ENCODE measurements around the gene UVRAG.

UVRAG gene

GRCh38 chr11:75810637-75811390 lies 4.2 kb upstream of the UVRAG start:
- H2AK5ac ChIP-seq (ENCODE audit: low read depth, low read length), result no peak overlapping the region
- H4K91ac ChIP-seq (ENCODE audit: low read depth, low read length, poor library complexity), result no peak overlapping the region
- no peak overlapping the region for H4K8ac ChIP-seq (ENCODE audit: low read depth, low read length)
- no peaks in the 10 kb centered on the region for H3K79me1 ChIP-seq (ENCODE audit: low read depth, low read length)
- no peak overlapping the region for H3K4me3 ChIP-seq (ENCODE audit: low read length in 2 of 2)
- no peak overlapping the region for H2BK15ac ChIP-seq (ENCODE audit: low read length)
- no peak overlapping the region for H3K27ac ChIP-seq (replicated peaks; ENCODE audit: low read length)
- H3K4me1 ChIP-seq (ENCODE audit: control insufficient read depth in 2 of 2, insufficient read depth in 1 of 2, low read depth in 1 of 2, low read length in 2 of 2), result peaks cover 0 to 2% of the 10 kb centered on the region in 2 donors
- no peak overlapping the region for H3K18ac ChIP-seq (ENCODE audit: low read length)
- H3K27me3 ChIP-seq (ENCODE audit: control insufficient read depth in 3 of 3, insufficient read depth in 3 of 3, low read depth in 1 of 3, low read length in 3 of 3), result peaks cover 0 to 7% (median 0%) of the 10 kb centered on the region in 3 experiments
- H3K4ac ChIP-seq (ENCODE audit: low read length), result no peak overlapping the region
- WGBS, 2 donors (ENCODE audit: extremely low coverage in 2 of 2, insufficient read length in 2 of 2, insufficient replicate concordance in 1 of 2), result no CpG with 5 or more reads among the region's 8 CpGs
- H2BK120ac ChIP-seq (ENCODE audit: low read depth, low read length), result no peak overlapping the region
- no peak for DNase-seq (ENCODE audit: low spot score)
- H3K36me3 ChIP-seq (replicated peaks in 1 of 2; ENCODE audit: control insufficient read depth in 2 of 2, insufficient read depth in 2 of 2, low read length in 2 of 2), result no peaks in the 10 kb centered on the region
- no peak overlapping the region for H3K23ac ChIP-seq (ENCODE audit: low read depth, low read length, poor library complexity)
- H2BK5ac ChIP-seq (ENCODE audit: low read length), result no peak overlapping the region
- no peak overlapping the region for H3K9ac ChIP-seq (ENCODE audit: low read depth, low read length, poor library complexity)
- H3K9me3 ChIP-seq (replicated peaks in 1 of 2; ENCODE audit: control insufficient read depth in 2 of 2, insufficient read depth in 1 of 2, low read depth in 1 of 2, low read length in 2 of 2), result no peaks in the 10 kb centered on the region
- H2BK12ac ChIP-seq (ENCODE audit: low read length), result no peak overlapping the region
- H3K14ac ChIP-seq (ENCODE audit: low read length), result no peak overlapping the region
- peak overlapping the region; percentile 6 for H2AFZ ChIP-seq (ENCODE audit: low read length)
- H3K4me2 ChIP-seq (ENCODE audit: insufficient read depth, low read length, poor library complexity, severe bottlenecking), result no peak overlapping the region

GRCh38 chr11:75811485-75811884 lies 3.5 kb upstream of the UVRAG start:
- no peak overlapping the region for H3K14ac ChIP-seq (ENCODE audit: low read length)
- peaks cover under 1% of the 10 kb centered on the region for H3K79me1 ChIP-seq (ENCODE audit: low read depth, low read length)
- no peak overlapping the region for H3K4me2 ChIP-seq (ENCODE audit: insufficient read depth, low read length, poor library complexity, severe bottlenecking)
- H3K9me3 ChIP-seq (replicated peaks in 1 of 2; ENCODE audit: control insufficient read depth in 2 of 2, insufficient read depth in 1 of 2, low read depth in 1 of 2, low read length in 2 of 2), result no peaks in the 10 kb centered on the region
- no peak overlapping the region for H3K18ac ChIP-seq (ENCODE audit: low read length)
- H2BK5ac ChIP-seq (ENCODE audit: low read length), result no peak overlapping the region
- no peak for DNase-seq (ENCODE audit: low spot score)
- H3K27ac ChIP-seq (replicated peaks; ENCODE audit: low read length), result no peak overlapping the region
- H4K8ac ChIP-seq (ENCODE audit: low read depth, low read length), result no peak overlapping the region
- no peak overlapping the region for H3K9ac ChIP-seq (ENCODE audit: low read depth, low read length, poor library complexity)
- H3K27me3 ChIP-seq (ENCODE audit: control insufficient read depth in 3 of 3, insufficient read depth in 3 of 3, low read depth in 1 of 3, low read length in 3 of 3), result peaks cover 0 to 7% (median under 1%) of the 10 kb centered on the region in 3 experiments
- H4K91ac ChIP-seq (ENCODE audit: low read depth, low read length, poor library complexity), result no peak overlapping the region
- peaks cover 4 to 5% of the 10 kb centered on the region in 2 donors for H3K4me1 ChIP-seq (ENCODE audit: control insufficient read depth in 2 of 2, insufficient read depth in 1 of 2, low read depth in 1 of 2, low read length in 2 of 2)
- no peak overlapping the region for H2BK15ac ChIP-seq (ENCODE audit: low read length)
- no peak overlapping the region for H2AFZ ChIP-seq (ENCODE audit: low read length)
- no peak overlapping the region for H2BK120ac ChIP-seq (ENCODE audit: low read depth, low read length)
- no peaks in the 10 kb centered on the region for H3K36me3 ChIP-seq (replicated peaks in 1 of 2; ENCODE audit: control insufficient read depth in 2 of 2, insufficient read depth in 2 of 2, low read length in 2 of 2)
- H3K4me3 ChIP-seq (ENCODE audit: low read length in 2 of 2), result no peak overlapping the region
- H3K23ac ChIP-seq (ENCODE audit: low read depth, low read length, poor library complexity), result no peak overlapping the region
- no peak overlapping the region for H2AK5ac ChIP-seq (ENCODE audit: low read depth, low read length)
- no peak overlapping the region for H3K4ac ChIP-seq (ENCODE audit: low read length)
- no peak overlapping the region for H2BK12ac ChIP-seq (ENCODE audit: low read length)
- no CpG with 5 or more reads among the region's 2 CpGs for WGBS, 2 donors (ENCODE audit: extremely low coverage in 2 of 2, insufficient read length in 2 of 2, insufficient replicate concordance in 1 of 2)

- H3K27ac ChIP-seq (replicated peaks; ENCODE audit: low read length), result no peak overlapping the region
- no peak for DNase-seq (ENCODE audit: low spot score)
- WGBS, 2 donors (ENCODE audit: extremely low coverage in 2 of 2, insufficient read length in 2 of 2, insufficient replicate concordance in 1 of 2), result no CpG with 5 or more reads among the region's 2 CpGs
Measured at GRCh38 chr11:75812542-75813040, 2.4 kb upstream of the UVRAG start.

GRCh38 chr11:75813124-75813523 lies 1.9 kb upstream of the UVRAG start:
- H3K79me1 ChIP-seq (ENCODE audit: low read depth, low read length), result peaks cover 4% of the 10 kb centered on the region
- WGBS, 2 donors (ENCODE audit: extremely low coverage in 2 of 2, insufficient read length in 2 of 2, insufficient replicate concordance in 1 of 2), result no CpG with 5 or more reads among the region's 2 CpGs

More at GRCh38 chr11:75812542-75813040, 2.4 kb upstream of the UVRAG start:
- no peak overlapping the region for H2AFZ ChIP-seq (ENCODE audit: low read length)
- H4K8ac ChIP-seq (ENCODE audit: low read depth, low read length), result no peak overlapping the region
- peaks cover 10 to 11% of the 10 kb centered on the region in 2 donors for H3K4me1 ChIP-seq (ENCODE audit: control insufficient read depth in 2 of 2, insufficient read depth in 1 of 2, low read depth in 1 of 2, low read length in 2 of 2)
- peaks cover 0 to 7% (median 2%) of the 10 kb centered on the region in 3 experiments for H3K27me3 ChIP-seq (ENCODE audit: control insufficient read depth in 3 of 3, insufficient read depth in 3 of 3, low read depth in 1 of 3, low read length in 3 of 3)
- H3K9me3 ChIP-seq (replicated peaks in 1 of 2; ENCODE audit: control insufficient read depth in 2 of 2, insufficient read depth in 1 of 2, low read depth in 1 of 2, low read length in 2 of 2), result no peaks in the 10 kb centered on the region
- no peak overlapping the region for H4K91ac ChIP-seq (ENCODE audit: low read depth, low read length, poor library complexity)
- H3K9ac ChIP-seq (ENCODE audit: low read depth, low read length, poor library complexity), result no peak overlapping the region
- H2BK12ac ChIP-seq (ENCODE audit: low read length), result no peak overlapping the region
- H2AK5ac ChIP-seq (ENCODE audit: low read depth, low read length), result no peak overlapping the region
- H3K79me1 ChIP-seq (ENCODE audit: low read depth, low read length), result peaks cover 4% of the 10 kb centered on the region
- no peak overlapping the region for H3K18ac ChIP-seq (ENCODE audit: low read length)
- H3K14ac ChIP-seq (ENCODE audit: low read length), result no peak overlapping the region
- no peak overlapping the region for H2BK5ac ChIP-seq (ENCODE audit: low read length)
- no peak overlapping the region for H2BK15ac ChIP-seq (ENCODE audit: low read length)
- H3K23ac ChIP-seq (ENCODE audit: low read depth, low read length, poor library complexity), result no peak overlapping the region
- no peak overlapping the region for H2BK120ac ChIP-seq (ENCODE audit: low read depth, low read length)
- H3K4ac ChIP-seq (ENCODE audit: low read length), result no peak overlapping the region
- H3K36me3 ChIP-seq (replicated peaks in 1 of 2; ENCODE audit: control insufficient read depth in 2 of 2, insufficient read depth in 2 of 2, low read length in 2 of 2), result no peaks in the 10 kb centered on the region
- H3K4me2 ChIP-seq (ENCODE audit: insufficient read depth, low read length, poor library complexity, severe bottlenecking), result no peak overlapping the region
- H3K4me3 ChIP-seq (ENCODE audit: low read length in 2 of 2), result no peak overlapping the region

More at GRCh38 chr11:75813124-75813523, 1.9 kb upstream of the UVRAG start:
- Histone ChIP-seq H4K91ac (ENCODE audit: low read depth, low read length, poor library complexity) (no peak overlapping the region), H3K14ac (ENCODE audit: low read length) (no peak overlapping the region), H2BK12ac (ENCODE audit: low read length) (no peak overlapping the region), H3K4me1 (ENCODE audit: control insufficient read depth in 2 of 2, insufficient read depth in 1 of 2, low read depth in 1 of 2, low read length in 2 of 2) (peaks cover 10 to 11% of the 10 kb centered on the region in 2 donors), H2BK120ac (ENCODE audit: low read depth, low read length) (no peak overlapping the region), H2AFZ (ENCODE audit: low read length) (no peak overlapping the region), H3K36me3 (replicated peaks in 1 of 2; ENCODE audit: control insufficient read depth in 2 of 2, insufficient read depth in 2 of 2, low read length in 2 of 2) (no peaks in the 10 kb centered on the region), H3K9ac (ENCODE audit: low read depth, low read length, poor library complexity) (no peak overlapping the region), H3K9me3 (replicated peaks in 1 of 2; ENCODE audit: control insufficient read depth in 2 of 2, insufficient read depth in 1 of 2, low read depth in 1 of 2, low read length in 2 of 2) (no peaks in the 10 kb centered on the region), H3K23ac (ENCODE audit: low read depth, low read length, poor library complexity) (no peak overlapping the region), H3K27ac (replicated peaks; ENCODE audit: low read length) (no peak overlapping the region), H2BK5ac (ENCODE audit: low read length) (no peak overlapping the region), H3K27me3 (ENCODE audit: control insufficient read depth in 3 of 3, insufficient read depth in 3 of 3, low read depth in 1 of 3, low read length in 3 of 3) (peaks cover 0 to 7% (median 2%) of the 10 kb centered on the region in 3 experiments), H3K4me2 (ENCODE audit: insufficient read depth, low read length, poor library complexity, severe bottlenecking) (no peak overlapping the region), H2AK5ac (ENCODE audit: low read depth, low read length) (no peak overlapping the region), H2BK15ac (ENCODE audit: low read length) (no peak overlapping the region), H3K4ac (ENCODE audit: low read length) (no peak overlapping the region), H3K18ac (ENCODE audit: low read length) (no peak overlapping the region), H3K4me3 (ENCODE audit: low read length in 2 of 2) (no peak overlapping the region), H4K8ac (ENCODE audit: low read depth, low read length) (no peak overlapping the region)
- DNase-seq (ENCODE audit: low spot score), result no peak

Measured in neuronal stem cell (in vitro differentiated cells).